K562 (cell line): ENCODE data around the gene IGIP. TPM values are rescaled to one million over a fixed set of nuclear protein-coding genes. Genes with fewer than 3 reads are reported as not detected.
A peak's percentile ranks its signal among the peaks of the same experiment; 100 is the strongest.

ENCODE experiments used
- CHCHD3 ChIP-seq: fragments of 250-450 bp; sonication (Bioruptor Pico); IDR thresholded peaks from 2 replicates; pipeline ENCODE4 v2.1.2; 2022; ENCODE audit warnings: mild to moderate bottlenecking
- FOXA1 ChIP-seq: fragments of 450-650 bp; IDR thresholded peaks from 2 replicates; pipeline ENCODE4 v1.6.1; 2016; ENCODE audit warnings: mild to moderate bottlenecking, borderline replicate concordance
- GABPB1 ChIP-seq: sonication (generic); formaldehyde crosslinking; IDR thresholded peaks from 2 replicates; pipeline ENCODE4 v1.8.0; 2022; ENCODE audit warnings: mild to moderate bottlenecking, missing genetic modification reagents
- GTF2E2 ChIP-seq: fragments of 200-800 bp; sonication (Bioruptor generic); IDR thresholded peaks from 2 replicates; pipeline ENCODE4 v1.6.1; 2016; ENCODE audit warnings: missing genetic modification characterization, missing compliant biosample characterization
- IFI16 ChIP-seq: fragments of 250-450 bp; sonication (Bioruptor Pico); IDR thresholded peaks from 2 replicates; pipeline ENCODE4 v2.1.2; 2022; ENCODE audit warnings: mild to moderate bottlenecking, inconsistent platforms
- KDM2B ChIP-seq: fragments of 250-450 bp; sonication (Bioruptor Pico); IDR thresholded peaks from 2 replicates; pipeline ENCODE4 v1.8.0; 2021; ENCODE audit warnings: mild to moderate bottlenecking, moderate library complexity
- KDM5B ChIP-seq: fragments of 200-600 bp; sonication (generic); IDR thresholded peaks from 2 replicates; pipeline ENCODE4 v1.6.1; 2012; ENCODE audit warnings: low read depth, mild to moderate bottlenecking, moderate library complexity, low read length, control low read depth, inconsistent platforms; ENCODE audit not compliant: insufficient replicate concordance
- KHSRP ChIP-seq: fragments of 450-650 bp; IDR thresholded peaks from 2 replicates; pipeline ENCODE4 v1.6.1; 2017
- MITF ChIP-seq: IDR thresholded peaks from 2 replicates; pipeline ENCODE4 v1.6.1; 2014; ENCODE audit warnings: antibody characterized with exemption
- NCOA6 ChIP-seq: fragments of 450-650 bp; IDR thresholded peaks from 2 replicates; pipeline ENCODE4 v1.6.1; 2017; ENCODE audit warnings: mild to moderate bottlenecking
- NEUROD1 ChIP-seq: fragments of 150-350 bp; IDR thresholded peaks from 2 replicates; pipeline ENCODE4 v1.6.1; 2014; ENCODE audit warnings: borderline replicate concordance, low read length, low read depth; ENCODE audit not compliant: partially characterized antibody
- NR2C2 ChIP-seq, 2 experiments: fragments of 200-800 bp in 1 of 2; sonication (Bioruptor generic) in 1 of 2; sonication (generic) in 1 of 2; formaldehyde crosslinking in 1 of 2; IDR thresholded peaks; 2 replicates each; pipeline versions ENCODE4 v1.6.1 to v1.8.0; 2016 to 2022; ENCODE audit warnings: mild to moderate bottlenecking in 1 of 2, missing compliant biosample characterization in 1 of 2, missing genetic modification characterization in 1 of 2, missing genetic modification reagents in 1 of 2
- NR4A1 ChIP-seq, 2 experiments: fragments of 250-450 bp in 1 of 2; fragments of 450-650 bp in 1 of 2; sonication (Bioruptor Pico) in 1 of 2; IDR thresholded peaks; 2 replicates each; pipeline versions ENCODE4 v1.4.0 to v1.6.1; 2016 to 2020; ENCODE audit warnings: mild to moderate bottlenecking in 2 of 2, missing compliant biosample characterization in 1 of 2, missing genetic modification characterization in 1 of 2, moderate library complexity in 1 of 2
- NUFIP1 ChIP-seq: fragments of 450-650 bp; IDR thresholded peaks from 2 replicates; pipeline ENCODE4 v1.6.1; 2018; ENCODE audit not compliant: partially characterized antibody
- PHF21A ChIP-seq: fragments of 450-650 bp; IDR thresholded peaks from 2 replicates; pipeline ENCODE4 v1.6.1; 2017; ENCODE audit warnings: low read depth, borderline replicate concordance
- POLR2AphosphoS5 ChIP-seq: IDR thresholded peaks from 2 replicates; pipeline ENCODE4 v1.6.1; 2011; ENCODE audit warnings: mild to moderate bottlenecking, low read depth, low read length, moderate library complexity; ENCODE audit not compliant: control insufficient read depth, insufficient read depth
- RBM14 ChIP-seq: fragments of 200-400 bp; formaldehyde crosslinking; IDR thresholded peaks from 2 replicates; pipeline ENCODE4 v1.6.1; 2018; ENCODE audit warnings: low read depth, mild to moderate bottlenecking, low read length, moderate library complexity, borderline replicate concordance; ENCODE audit not compliant: insufficient read depth
- RBM39 ChIP-seq: fragments of 200-400 bp; formaldehyde crosslinking; optimal IDR thresholded peaks from 2 replicates; pipeline ENCODE3; 2018; ENCODE audit warnings: low read depth, low read length
- SETDB1 ChIP-seq: IDR thresholded peaks from one replicate; pipeline ENCODE4 v1.6.1; 2012; ENCODE audit warnings: low read length, control low read depth, inconsistent platforms
- ZBTB34 ChIP-seq: fragments of 250-450 bp; sonication (Bioruptor Pico); IDR thresholded peaks from 2 replicates; pipeline ENCODE4 v1.8.0; 2021; ENCODE audit warnings: mild to moderate bottlenecking, moderate library complexity
- ZBTB7A ChIP-seq: IDR thresholded peaks from 2 replicates; pipeline ENCODE4 v1.6.1; 2011; ENCODE audit warnings: low read depth, mild to moderate bottlenecking, low read length, moderate library complexity, borderline replicate concordance; ENCODE audit not compliant: control insufficient read depth
- ZNF398 ChIP-seq: fragments of 250-450 bp; sonication (Bioruptor Pico); IDR thresholded peaks from 2 replicates; pipeline ENCODE4 v1.8.0; 2021; ENCODE audit warnings: moderate library complexity, mild to moderate bottlenecking, inconsistent platforms
- ZNF57 ChIP-seq: fragments of 450-650 bp; formaldehyde crosslinking; IDR thresholded peaks from 2 replicates; pipeline ENCODE4 v1.4.0; 2020; ENCODE audit warnings: mild to moderate bottlenecking, moderate library complexity
- polyA plus RNA-seq, 8 experiments: library from polyadenylated mRNA; depleted of rRNA in 4 of 8; stranded (reverse) in 5 of 8; unstranded in 3 of 8; fragments of >200 nt; fragmentation: Nextera tagmentation in 2 of 8; fragmentation: Illumina TruSeq in 1 of 8; extraction: Ambion mirVana in 2 of 8; extraction: Trizol in 1 of 8; gene quantifications; 2 replicates each; pipeline versions ENCODE4 v1.2.1 to v1.2.3, GENCODE V29; 2011 to 2014; ENCODE audit warnings: inconsistent platforms in 1 of 8, missing spikeins in 1 of 8
- total RNA-seq, 7 experiments: library from RNA; depleted of rRNA in 6 of 7; stranded (reverse); fragments of >200 nt in 6 of 7; fragmentation: Illumina TruSeq in 2 of 7; extraction: Trizol in 2 of 7; gene quantifications; 2 replicates each; pipeline versions ENCODE4 v1.2.1 to v1.2.3, GENCODE V29; 2011 to 2021; ENCODE audit warnings: low replicate concordance in 1 of 7

Gene IGIP
- total and polyA plus RNA-seq, 9 of the 15 experiments (the other 6 are each of a cell fraction or from before 2014, with no cell fraction given): 0.52 to 1.6 (median 1.2) TPM

- no peak for TF ChIP-seq NUFIP1
- TF ChIP-seq KHSRP: no peak
- TF ChIP-seq MITF: no peak
- 0 out of 2 replicates have a peak, but pooled peaks have one; percentile 9 for TF ChIP-seq PHF21A
- TF ChIP-seq POLR2AphosphoS5: no peak
- TF ChIP-seq ZNF57 (CRISPR knock-in tag): no peak
- no peak for TF ChIP-seq GTF2E2 (tag)
- no peak for TF ChIP-seq RBM39
- peak; percentile 42 for TF ChIP-seq GABPB1 (CRISPR knock-in tag)
- TF ChIP-seq ZBTB34: no peak
- no peak for TF ChIP-seq SETDB1
- no peak for TF ChIP-seq IFI16 (CRISPR knock-in tag)
- TF ChIP-seq FOXA1: no peak
- TF ChIP-seq RBM14: no peak
- TF ChIP-seq NCOA6: no peak
- TF ChIP-seq ZBTB7A: peak; percentile 42
- no peak for TF ChIP-seq KDM5B
- TF ChIP-seq NEUROD1: no peak
- no peak for TF ChIP-seq NR4A1 (CRISPR knock-in tag; IDR thresholded peaks at IDR 0.05)
- no peak for TF ChIP-seq NR4A1 (tag; IDR thresholded peaks at IDR 0.05)
- TF ChIP-seq ZNF398 (CRISPR knock-in tag): no peak
- TF ChIP-seq KDM2B (CRISPR knock-in tag): no peak
- TF ChIP-seq CHCHD3 (CRISPR knock-in tag): no peak
- TF ChIP-seq NR2C2 (CRISPR knock-in tag; IDR thresholded peaks at IDR 0.05): no peak
- peak; percentile 46; the same call in 1 of the 2 replicates for TF ChIP-seq NR2C2 (tag; IDR thresholded peaks at IDR 0.05)
These were observed 49.8 kb downstream of the IGIP start (continued) for GRCh38 chr5:140175367-140176030.
